ENCODE data around the gene OGFR.

OGFR gene

GRCh38 chr20:62782149-62782892 lies 22.3 kb upstream of the OGFR start:
- no peak for DNase-seq (ENCODE audit: low read depth, low spot score)

- no peak for DNase-seq (ENCODE audit: low read depth, low spot score)
Measured at GRCh38 chr20:62782893-62783278, 21.7 kb upstream of the OGFR start.

DNA sequence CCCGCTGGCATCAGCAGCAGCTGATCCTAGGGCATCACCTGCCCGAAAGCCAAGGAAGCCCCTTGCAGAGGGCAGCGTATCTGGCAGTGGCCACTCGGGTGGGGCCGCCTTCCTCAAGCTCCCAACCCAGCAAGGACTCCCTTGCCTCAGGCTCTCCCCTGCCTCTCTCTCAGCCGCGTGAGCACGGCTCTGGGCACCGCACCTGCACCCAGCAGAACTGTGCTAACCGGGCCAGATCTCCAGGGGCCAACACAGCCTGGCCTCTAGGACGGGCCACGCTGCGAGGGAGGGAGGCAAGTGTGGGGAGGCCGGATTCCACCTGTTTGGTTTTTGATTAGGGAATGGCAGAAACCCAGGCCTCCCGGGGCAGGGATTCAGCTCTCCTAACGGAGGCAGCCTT lies 20.1 kb upstream of the OGFR start:
- DNase-seq (ENCODE audit: low read depth, low spot score), result no peak

GRCh38 chr20:62785393-62785792 lies 19.2 kb upstream of the OGFR start:
- no peak for DNase-seq (ENCODE audit: low read depth, low spot score)

GRCh38 chr20:62786157-62786556 lies 18.5 kb upstream of the OGFR start:
- DNase-seq (ENCODE audit: low read depth, low spot score), result no peak

- DNase-seq (ENCODE audit: low read depth, low spot score), result no peak
Measured at GRCh38 chr20:62787321-62787720, 17.3 kb upstream of the OGFR start.

DNA sequence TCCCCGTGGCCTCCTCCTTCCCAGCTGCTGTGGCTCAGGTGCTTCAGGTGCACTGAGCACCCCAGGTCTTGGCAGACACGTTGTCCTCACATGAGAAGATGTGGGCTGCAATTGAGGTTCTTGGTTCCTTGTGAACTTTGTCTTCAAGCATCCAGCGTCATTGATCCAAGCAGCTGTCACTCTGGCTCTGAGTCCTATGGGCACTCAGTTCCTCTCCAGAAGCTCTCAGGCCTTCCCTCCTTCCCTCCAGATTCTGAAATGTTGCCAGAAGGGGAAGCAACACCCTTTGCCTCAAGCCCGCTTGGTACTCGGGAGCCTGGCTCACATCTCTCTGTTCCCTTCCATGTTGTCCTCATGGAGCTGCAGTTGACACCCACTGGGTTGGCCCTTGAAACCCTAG lies 16.8 kb upstream of the OGFR start:
- DNase-seq (ENCODE audit: low read depth, low spot score), result no peak

DNA sequence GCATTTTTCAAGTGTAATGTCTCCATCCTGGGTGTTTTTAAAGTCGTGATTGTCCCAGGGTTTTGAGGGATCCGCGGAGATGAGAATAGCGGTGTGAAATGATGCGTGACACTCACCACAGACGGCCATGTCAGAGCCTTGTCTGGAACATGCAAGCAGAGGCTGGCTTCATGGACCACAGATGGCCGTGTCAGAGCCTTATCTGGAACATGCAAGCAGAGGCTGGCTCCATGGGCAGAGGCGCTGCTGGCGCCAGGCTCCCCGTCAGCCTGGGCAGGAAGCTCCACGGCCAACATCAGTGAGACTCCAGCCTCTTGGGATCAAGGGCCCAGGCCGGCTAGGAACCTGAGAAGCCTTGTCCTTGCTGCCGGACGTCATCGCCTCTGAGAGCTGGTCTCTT lies 16.0 kb upstream of the OGFR start:
- no peak for DNase-seq (ENCODE audit: low read depth, low spot score)

- DNase-seq (ENCODE audit: low read depth, low spot score), result no peak
Measured at GRCh38 chr20:62790075-62790474, 14.6 kb upstream of the OGFR start.

GRCh38 chr20:62791301-62792181 lies 13.1 kb upstream of the OGFR start:
- DNase-seq (ENCODE audit: low read depth, low spot score), result peak; percentile 40

GRCh38 chr20:62792182-62792939 lies 12.3 kb upstream of the OGFR start:
- no peak for DNase-seq (ENCODE audit: low read depth, low spot score)

DNA sequence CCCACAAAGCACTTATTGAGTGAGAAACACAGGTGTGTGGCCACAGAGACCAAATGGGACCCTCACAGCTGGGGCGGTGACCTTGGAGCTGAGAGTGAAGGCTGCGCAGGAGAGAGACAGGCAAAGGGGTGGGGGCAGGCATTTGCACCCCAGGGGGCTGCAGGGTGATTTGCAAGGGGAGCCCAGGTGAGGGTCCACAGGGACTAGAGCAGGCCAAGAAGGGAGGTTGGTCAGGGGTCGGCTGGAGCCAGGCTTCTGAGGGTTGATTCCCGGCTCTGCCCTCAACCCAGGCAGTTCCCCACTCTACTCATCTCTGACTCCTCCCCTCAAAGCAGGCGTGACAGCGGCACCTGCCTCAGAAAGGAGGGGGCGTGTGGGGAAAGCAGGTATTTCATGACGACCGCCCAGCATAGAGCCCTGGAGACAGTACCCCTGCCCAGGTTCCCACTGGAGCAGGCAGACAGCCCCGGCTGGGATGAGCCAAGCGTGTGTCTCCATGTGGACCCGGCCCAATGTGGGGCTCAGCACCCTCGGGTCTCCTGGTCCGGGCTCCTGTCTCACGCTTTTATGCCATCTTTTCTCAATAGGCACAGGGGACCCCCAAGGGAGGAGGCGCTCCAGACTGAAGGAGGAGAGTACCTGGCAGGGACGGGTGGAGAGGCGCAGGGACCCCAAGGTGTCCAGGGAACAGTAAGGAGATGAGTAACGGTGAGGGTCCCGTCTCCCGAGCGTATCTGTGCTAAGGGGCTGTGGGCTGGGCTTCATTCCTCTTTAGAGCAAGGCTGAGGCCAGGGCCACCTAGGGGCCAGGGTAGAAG lies 11.5 kb upstream of the OGFR start:
- no peak for DNase-seq (ENCODE audit: low read depth, low spot score)

GRCh38 chr20:62793757-62794006 lies 11.0 kb upstream of the OGFR start:
- DNase-seq (ENCODE audit: low read depth, low spot score), result no peak

GRCh38 chr20:62794007-62794724 lies 10.5 kb upstream of the OGFR start:
- DNase-seq (ENCODE audit: low read depth, low spot score), result peak; percentile 81

GRCh38 chr20:62795023-62795761 lies 9.4 kb upstream of the OGFR start:
- peak; percentile 29 for DNase-seq (ENCODE audit: low read depth, low spot score)

- no peak for DNase-seq (ENCODE audit: low read depth, low spot score)
Measured at GRCh38 chr20:62796699-62797491, 7.7 kb upstream of the OGFR start.

GRCh38 chr20:62797671-62798532 lies 6.7 kb upstream of the OGFR start:
- DNase-seq (ENCODE audit: low read depth, low spot score), result no peak

- no peak for DNase-seq (ENCODE audit: low read depth, low spot score)
Measured at GRCh38 chr20:62799036-62799435, 5.6 kb upstream of the OGFR start.

GRCh38 chr20:62799459-62799858 lies 5.2 kb upstream of the OGFR start:
- DNase-seq (ENCODE audit: low read depth, low spot score), result no peak

All from activated CD4-positive, CD25-positive, alpha-beta regulatory T cell treated with anti-CD3 and anti-CD28 coated beads, Interleukin-2, amount 50 U/mL, for 16 hours (primary cell).